HG03521 (cell line): ENCODE data around the gene KTN1.

Experiments
- ATAC-seq: cut with Tn5 transposase; IDR thresholded peaks from one replicate; pipeline ENCODE4 v1.9.1; 2021; ENCODE audit warnings: mild to moderate bottlenecking, moderate library complexity; ENCODE audit not compliant: unreplicated experiment

The KTN1 gene

GRCh38 chr14:55604900-55605418 lies 25.0 kb downstream of the KTN1 start:
- ATAC-seq, result no peak

- no peak for ATAC-seq
Observed at GRCh38 chr14:55605793-55606192, 25.8 kb downstream of the KTN1 start.

- no peak for ATAC-seq
Observed at GRCh38 chr14:55607386-55607785, 27.4 kb downstream of the KTN1 start.

- ATAC-seq, result no peak
Observed at GRCh38 chr14:55609681-55610080, 29.7 kb downstream of the KTN1 start.

GRCh38 chr14:55610713-55611370 lies 30.8 kb downstream of the KTN1 start:
- no peak for ATAC-seq

- no peak for ATAC-seq
Observed at GRCh38 chr14:55611859-55612258, 31.9 kb downstream of the KTN1 start.

GRCh38 chr14:55614304-55614703 lies 34.3 kb downstream of the KTN1 start:
- ATAC-seq, result no peak

GRCh38 chr14:55620277-55620676 lies 40.3 kb downstream of the KTN1 start:
- ATAC-seq, result no peak

GRCh38 chr14:55620981-55621380 lies 41.0 kb downstream of the KTN1 start:
- ATAC-seq, result no peak

GRCh38 chr14:55621391-55621790 lies 41.4 kb downstream of the KTN1 start:
- no peak for ATAC-seq

GRCh38 chr14:55624913-55625312 lies 44.9 kb downstream of the KTN1 start:
- ATAC-seq, result no peak

GRCh38 chr14:55625481-55625880 lies 45.5 kb downstream of the KTN1 start:
- no peak for ATAC-seq

GRCh38 chr14:55626131-55626530 lies 46.1 kb downstream of the KTN1 start:
- ATAC-seq, result no peak

GRCh38 chr14:55628426-55628825 lies 48.4 kb downstream of the KTN1 start:
- ATAC-seq, result no peak

- no peak for ATAC-seq
Observed at GRCh38 chr14:55638665-55639064, 58.7 kb downstream of the KTN1 start.

GRCh38 chr14:55641290-55641689 lies 61.3 kb downstream of the KTN1 start:
- no peak for ATAC-seq

- no peak for ATAC-seq
Observed at GRCh38 chr14:55641954-55642353, 61.9 kb downstream of the KTN1 start.

- no peak for ATAC-seq
Observed at GRCh38 chr14:55645145-55645544, 65.1 kb downstream of the KTN1 start.

- no peak for ATAC-seq
Observed at GRCh38 chr14:55645845-55646832, 66.1 kb downstream of the KTN1 start.

- ATAC-seq, result no peak
Observed at GRCh38 chr14:55650992-55651391, 71.0 kb downstream of the KTN1 start.

GRCh38 chr14:55654243-55654642 lies 74.2 kb downstream of the KTN1 start:
- ATAC-seq, result no peak

- ATAC-seq, result no peak
Observed at GRCh38 chr14:55661029-55661428, 81.0 kb downstream of the KTN1 start.
